ENCODE measurements around the gene CAMKMT. TPM values are rescaled to one million over a fixed set of nuclear protein-coding genes. Genes with fewer than 3 reads are reported as not detected.
"Not testable (repeated sequence)": the region's sequence is repeated elsewhere in the genome, so short reads cannot be mapped to it uniquely, and the experiment has no call there.

CAMKMT gene
- total RNA-seq, 6 donors from 2014 or later: 7.7 to 17.8 (median 12.2) TPM

DNA sequence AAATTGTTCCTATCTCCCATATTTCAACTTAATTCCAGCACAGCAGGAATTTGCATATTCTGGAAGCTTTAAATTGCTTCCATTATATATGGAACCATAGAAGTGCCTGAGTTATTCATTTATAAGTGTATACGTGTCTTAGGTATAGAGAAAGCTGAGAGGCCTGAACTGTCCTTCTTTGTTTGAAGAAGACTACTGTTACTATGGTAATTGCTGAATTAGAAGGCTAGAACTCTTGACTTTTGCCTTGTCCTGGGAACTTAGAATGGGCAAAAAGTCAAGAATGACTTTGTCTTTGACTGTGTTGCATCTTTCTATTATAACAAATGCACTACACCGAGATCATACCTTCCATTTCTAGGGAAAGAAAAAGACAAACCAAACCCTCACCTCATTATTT, 15.7 kb downstream of the CAMKMT start:
- no peaks in the 10 kb centered on the region for H3K4me1 ChIP-seq
- DNase-seq: no peak
- no peaks in the 10 kb centered on the region for H3K27me3 ChIP-seq
- no peak overlapping the region for H3K4me3 ChIP-seq
- peaks cover 0 to 3% (median 0%) of the 10 kb centered on the region in 4 donors for H3K36me3 ChIP-seq
- ATAC-seq (ENCODE audit: low FRiP score in 2 of 2): no peak
- H3K27ac ChIP-seq: no peak overlapping the region
- no peaks in the 10 kb centered on the region for H3K9me3 ChIP-seq
- WGBS, 2 donors: 89 to 100% methylated on average over 2 of the region's 2 CpGs
- TF ChIP-seq POLR2A (IDR thresholded peaks at IDR 0.05) (no peak), POLR2AphosphoS5 (IDR thresholded peaks at IDR 0.05) (no peak), EP300 (IDR thresholded peaks at IDR 0.05) (no peak)
- TF ChIP-seq, protein P1, sequence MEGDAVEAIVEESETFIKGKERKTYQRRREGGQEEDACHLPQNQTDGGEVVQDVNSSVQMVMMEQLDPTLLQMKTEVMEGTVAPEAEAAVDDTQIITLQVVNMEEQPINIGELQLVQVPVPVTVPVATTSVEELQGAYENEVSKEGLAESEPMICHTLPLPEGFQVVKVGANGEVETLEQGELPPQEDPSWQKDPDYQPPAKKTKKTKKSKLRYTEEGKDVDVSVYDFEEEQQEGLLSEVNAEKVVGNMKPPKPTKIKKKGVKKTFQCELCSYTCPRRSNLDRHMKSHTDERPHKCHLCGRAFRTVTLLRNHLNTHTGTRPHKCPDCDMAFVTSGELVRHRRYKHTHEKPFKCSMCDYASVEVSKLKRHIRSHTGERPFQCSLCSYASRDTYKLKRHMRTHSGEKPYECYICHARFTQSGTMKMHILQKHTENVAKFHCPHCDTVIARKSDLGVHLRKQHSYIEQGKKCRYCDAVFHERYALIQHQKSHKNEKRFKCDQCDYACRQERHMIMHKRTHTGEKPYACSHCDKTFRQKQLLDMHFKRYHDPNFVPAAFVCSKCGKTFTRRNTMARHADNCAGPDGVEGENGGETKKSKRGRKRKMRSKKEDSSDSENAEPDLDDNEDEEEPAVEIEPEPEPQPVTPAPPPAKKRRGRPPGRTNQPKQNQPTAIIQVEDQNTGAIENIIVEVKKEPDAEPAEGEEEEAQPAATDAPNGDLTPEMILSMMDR (IDR thresholded peaks at IDR 0.05): no peak

DNA sequence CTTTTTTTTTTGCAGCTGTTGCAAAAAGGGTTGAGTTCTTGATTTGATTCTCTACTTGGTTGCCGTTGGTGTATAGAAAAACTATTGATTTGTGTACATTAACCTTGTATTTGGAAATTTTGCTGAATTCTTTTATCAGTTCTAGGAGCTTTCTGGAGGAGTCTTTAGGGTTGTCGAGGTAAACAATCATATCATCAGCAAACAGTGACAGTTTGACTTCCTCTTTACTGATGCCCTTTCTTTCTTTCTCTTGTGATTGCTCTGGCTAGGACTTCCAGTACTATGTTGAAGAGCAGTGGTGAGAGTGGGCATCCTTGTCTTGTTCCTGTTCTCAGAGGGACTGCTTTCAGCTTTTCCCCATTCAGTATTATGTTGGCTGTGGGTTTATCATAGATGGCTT, 23.5 kb downstream of the CAMKMT start:
- H3K27ac ChIP-seq; H3K27me3 ChIP-seq; H3K4me3 ChIP-seq; ATAC-seq (ENCODE audit: low FRiP score in 2 of 2); DNase-seq; H3K4me1 ChIP-seq; H3K9me3 ChIP-seq: not testable (repeated sequence)
- whole genome bisulfite sequencing, 2 donors: 64 to 73% methylated on average over 2 of the region's 2 CpGs
- H3K36me3 ChIP-seq: peaks cover 0 to 10% (median 0%) of the 10 kb centered on the region in 4 donors

DNA sequence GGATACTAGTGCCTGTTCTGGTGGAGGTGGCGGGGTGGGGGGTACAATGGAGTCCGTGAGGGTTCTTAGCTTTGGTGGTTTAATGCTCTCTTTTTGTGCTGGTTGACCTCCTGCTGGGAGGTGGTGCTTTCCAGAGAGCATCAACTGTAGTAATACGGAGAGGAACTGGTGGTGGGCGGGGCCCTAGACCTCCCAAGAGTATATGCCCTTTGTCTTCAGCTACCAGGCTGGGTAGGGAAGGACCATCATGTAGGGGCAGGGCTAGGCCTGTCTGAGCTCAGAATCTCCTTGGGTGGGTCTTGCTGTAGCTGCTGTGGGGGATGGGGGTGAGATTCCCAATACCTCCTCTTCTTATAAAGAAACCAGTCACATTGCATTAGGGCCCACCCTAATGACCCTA, 27.1 kb downstream of the CAMKMT start:
- ATAC-seq (ENCODE audit: low FRiP score in 2 of 2): no peak
- H3K9me3 ChIP-seq: no peaks in the 10 kb centered on the region
- no peaks in the 10 kb centered on the region for H3K36me3 ChIP-seq
- 83 to 100% methylated on average over 2 to 4 of the region's 4 CpGs for WGBS, 2 donors
- H3K27ac ChIP-seq: no peak overlapping the region
- no peak overlapping the region for H3K4me3 ChIP-seq
- H3K27me3 ChIP-seq: no peaks in the 10 kb centered on the region
- no peak for DNase-seq
- H3K4me1 ChIP-seq: no peaks in the 10 kb centered on the region
- TF ChIP-seq, protein P1 (IDR thresholded peaks at IDR 0.05): no peak
- TF ChIP-seq EP300 (IDR thresholded peaks at IDR 0.05): no peak
- TF ChIP-seq POLR2AphosphoS5 (IDR thresholded peaks at IDR 0.05): no peak
- TF ChIP-seq POLR2A (IDR thresholded peaks at IDR 0.05): no peak

DNA sequence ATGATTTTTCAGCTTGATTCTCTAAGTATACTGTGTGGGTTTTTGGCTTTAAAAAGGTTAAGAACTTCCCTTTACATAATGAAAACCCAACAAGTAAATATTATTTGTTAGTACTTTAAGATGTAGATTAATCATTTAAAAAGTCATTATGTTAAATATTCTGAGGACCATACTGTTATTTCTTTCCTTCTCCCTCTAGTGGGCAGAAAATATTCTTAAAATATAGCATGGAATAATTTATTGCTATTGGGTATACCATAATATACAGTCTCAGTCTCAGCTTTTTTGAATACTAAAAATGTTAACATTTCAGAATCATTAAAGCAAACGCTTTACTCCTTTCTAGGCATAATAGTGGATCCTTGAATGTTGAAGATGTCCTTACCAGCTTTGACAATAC, 28.1 kb downstream of the CAMKMT start:
- no peaks in the 10 kb centered on the region for H3K27me3 ChIP-seq
- ATAC-seq (ENCODE audit: low FRiP score in 2 of 2) (no peak), DNase-seq (no peak)
- H3K4me1 ChIP-seq: no peaks in the 10 kb centered on the region
- no peak overlapping the region for H3K4me3 ChIP-seq
- TF ChIP-seq EP300 (IDR thresholded peaks at IDR 0.05) (no peak), POLR2A (IDR thresholded peaks at IDR 0.05) (no peak), POLR2AphosphoS5 (IDR thresholded peaks at IDR 0.05) (no peak)
- TF ChIP-seq, protein P1 (IDR thresholded peaks at IDR 0.05): no peak
- no peaks in the 10 kb centered on the region for H3K36me3 ChIP-seq
- H3K27ac ChIP-seq: no peak overlapping the region
- no peaks in the 10 kb centered on the region for H3K9me3 ChIP-seq
- WGBS, 2 donors: 88 to 97% methylated on average over 1 of the region's 1 CpG

DNA sequence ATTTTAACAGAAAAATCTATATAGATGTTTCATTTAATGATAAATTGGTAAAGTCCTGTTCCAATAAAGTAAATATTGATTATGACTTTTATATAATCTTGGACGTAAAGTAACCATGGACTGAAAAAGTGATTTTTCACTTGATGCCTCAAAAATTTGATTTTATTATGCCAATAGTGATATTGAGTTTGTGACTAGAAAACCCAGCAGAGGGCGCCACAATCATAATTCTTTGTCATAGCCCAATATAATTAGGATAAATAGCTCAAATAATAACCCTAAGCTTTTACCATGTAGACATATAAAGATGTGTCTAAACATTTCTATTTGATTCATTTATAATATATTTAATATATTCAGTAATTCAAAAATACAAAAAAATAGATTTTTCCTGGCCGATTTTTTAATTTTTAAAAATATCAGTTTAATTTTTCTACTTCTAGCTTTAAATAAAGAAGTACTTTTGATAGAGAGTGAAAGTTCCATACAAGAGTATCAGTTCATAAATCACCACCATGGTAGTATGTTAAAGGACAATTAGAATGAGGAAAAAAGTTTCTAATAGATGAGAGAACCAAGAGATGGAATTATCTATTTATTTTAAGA, 30.7 kb downstream of the CAMKMT start:
- Histone ChIP-seq H3K36me3 (no peaks in the 10 kb centered on the region), H3K9me3 (no peaks in the 10 kb centered on the region), H3K27me3 (no peaks in the 10 kb centered on the region), H3K4me1 (no peaks in the 10 kb centered on the region), H3K4me3 (no peak overlapping the region), H3K27ac (no peak overlapping the region)
- DNase-seq: no peak
- 55 to 62% methylated on average over 3 of the region's 3 CpGs for WGBS, 2 donors
- no peak for ATAC-seq (ENCODE audit: low FRiP score in 2 of 2)
- TF ChIP-seq, protein P1 (IDR thresholded peaks at IDR 0.05): peak in 4 of 6 experiments; percentile 19 to 34 (median 30)
- no peak for TF ChIP-seq EP300 (IDR thresholded peaks at IDR 0.05)
